Renal pelvis (tissue), 4 donors: ENCODE results near the gene ANO2. TPM values are rescaled to one million over a fixed set of nuclear protein-coding genes. Genes with fewer than 3 reads are reported as not detected.

ENCODE experiments used
- DNase-seq: peaks from one replicate; pipeline ENCODE4 v3.0.0-alpha.2; 2013
- polyA plus RNA-seq, 3 donors: library from polyadenylated mRNA; unstranded; fragments of 120-200 nt; gene quantifications; one replicate each; pipeline ENCODE4 v1.2.1, GENCODE V29; 2013; ENCODE audit not compliant: insufficient read length in 3 of 3

ANO2 gene
- polyA plus RNA-seq, 3 donors, result 4.8 to 5.2 (median 4.9) TPM

GRCh38 chr12:5515458-5515857 is 429.6 kb downstream of the ANO2 start:
- DNase-seq, result no peak

DNA sequence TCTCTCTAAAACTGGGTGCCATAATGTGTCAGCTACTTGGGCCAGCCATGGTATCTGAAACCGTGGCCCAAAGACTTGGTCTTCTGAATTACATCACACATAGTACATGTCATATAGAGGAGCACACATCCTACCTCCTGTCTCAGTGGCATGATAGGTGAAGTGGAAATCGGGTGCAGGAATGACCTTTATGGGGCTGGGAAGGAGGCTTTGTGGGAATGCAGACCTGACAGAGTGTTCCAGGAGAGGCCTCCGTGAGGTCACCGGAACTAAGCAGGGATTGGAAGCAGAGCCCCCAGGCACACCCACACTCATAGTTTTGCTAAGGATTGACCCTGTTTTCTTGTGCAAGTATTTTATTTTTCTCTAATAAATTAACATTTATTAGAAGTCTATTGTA is 430.5 kb downstream of the ANO2 start:
- DNase-seq, result no peak

DNA sequence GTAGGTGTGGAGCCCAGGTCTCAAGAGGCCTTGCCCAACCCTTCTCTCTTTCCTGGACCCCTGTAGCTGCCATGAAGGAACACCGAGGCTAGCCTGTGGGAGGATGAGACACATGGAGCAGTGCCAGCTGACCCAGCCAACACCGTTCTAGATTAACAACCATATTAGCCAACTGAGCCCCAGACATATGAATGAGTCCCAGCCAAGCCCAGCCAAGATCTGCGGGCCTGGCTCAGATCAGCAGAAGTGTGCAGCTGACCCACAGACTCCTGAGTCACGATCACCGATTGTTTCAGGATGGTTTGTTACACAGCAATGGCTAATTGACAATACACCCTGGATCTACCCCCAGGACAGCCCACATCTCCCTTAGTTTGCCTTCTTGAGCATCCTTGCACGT is 431.0 kb downstream of the ANO2 start:
- DNase-seq, result no peak

- no peak for DNase-seq
These were observed 431.7 kb downstream of the ANO2 start for GRCh38 chr12:5513406-5513805.

Other genes with a start within 250 kb of the ANO2 start
- 10 to 100 TPM in 2 of 3 donors, 1 to 10 TPM in 1; 9.4 to 18.1 (median 10.6) TPM for gene VWF, start 179.4 kb upstream of the ANO2 start, polyA plus RNA-seq